ENCODE results near the gene LOXHD1. TPM values are rescaled to one million over a fixed set of nuclear protein-coding genes. Genes with fewer than 3 reads are reported as not detected.

LOXHD1 gene
- total and polyA plus RNA-seq, 2 of the 4 experiments (the other 2 are of a cell fraction), result not detected

DNA sequence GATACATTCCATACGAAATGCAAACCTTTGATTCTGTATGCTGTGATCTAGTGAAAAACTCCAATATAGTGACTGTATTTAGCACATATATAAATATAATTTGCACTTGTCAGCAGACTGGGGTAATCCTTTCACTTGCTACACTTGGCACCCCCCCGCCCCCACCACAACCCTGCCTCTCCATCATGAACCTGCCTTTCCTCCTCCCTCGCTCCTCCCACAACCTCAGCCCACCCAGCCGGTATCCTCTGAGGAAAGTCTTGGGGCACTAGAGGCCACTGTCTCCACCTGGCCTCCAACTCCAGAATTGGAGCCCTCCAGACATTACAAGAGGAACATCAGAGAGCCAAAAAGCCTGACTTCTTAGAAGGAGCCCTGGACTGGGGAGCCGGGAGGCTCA is 196.3 kb downstream of the LOXHD1 start:
- Histone ChIP-seq H3K36me3 (ENCODE audit: control insufficient read depth, insufficient read depth, low read length) (no peaks in the 10 kb centered on the region), H3K27ac (ENCODE audit: insufficient read depth, low read length) (no peak overlapping the region), H2AFZ (replicated peaks; ENCODE audit: low read length, poor library complexity) (no peak overlapping the region), H3K4ac (ENCODE audit: low read depth, low read length) (no peak overlapping the region), H4K5ac (ENCODE audit: low read depth, low read length) (no peak overlapping the region), H3K23ac (ENCODE audit: low read depth, low read length) (no peak overlapping the region), H3K14ac (replicated peaks; ENCODE audit: low read depth, low read length) (no peak overlapping the region), H2AK5ac (ENCODE audit: low read depth, low read length) (no peak overlapping the region), H3K79me1 (ENCODE audit: low read depth in 1 of 2, low read length in 2 of 2) (no peaks in the 10 kb centered on the region), H2BK15ac (ENCODE audit: low read depth, low read length) (no peak overlapping the region), H3K9ac (ENCODE audit: low read depth, low read length) (no peak overlapping the region), H2AK9ac (replicated peaks; ENCODE audit: low read depth, low read length, poor library complexity) (no peak overlapping the region), H3K4me3 (ENCODE audit: insufficient read depth, low read depth, low read length) (no peak overlapping the region), H3K56ac (ENCODE audit: extremely low read depth, insufficient read depth, low read length) (no peak overlapping the region), H3K4me2 (ENCODE audit: low read depth, low read length) (no peak overlapping the region), H2BK5ac (ENCODE audit: low read depth, low read length, poor library complexity, severe bottlenecking) (no peak overlapping the region), H4K91ac (ENCODE audit: insufficient read depth, low read depth, low read length) (no peak overlapping the region), H3K18ac (ENCODE audit: low read depth, low read length) (no peak overlapping the region), H4K20me1 (ENCODE audit: insufficient read depth, low read length) (no peaks in the 10 kb centered on the region), H3K4me1 (ENCODE audit: control insufficient read depth, insufficient read depth, low read length) (no peaks in the 10 kb centered on the region), H4K8ac (ENCODE audit: low read depth in 2 of 2, low read length in 2 of 2) (no peak overlapping the region), H2BK20ac (ENCODE audit: low read depth, low read length) (no peak overlapping the region), H2BK120ac (ENCODE audit: low read depth, low read length) (no peak overlapping the region), H3K9me3 (ENCODE audit: control insufficient read depth, insufficient read depth, low read length) (no peaks in the 10 kb centered on the region), H3K9me1 (ENCODE audit: insufficient read depth, low read length) (no peaks in the 10 kb centered on the region), H3K27me3 (ENCODE audit: control insufficient read depth, insufficient read depth, low read length) (no peaks in the 10 kb centered on the region; the same call in 1 of the 2 replicates)
- no TSS peak for BruUV-seq (replicated peaks)
- in situ Hi-C loops (cut with MboI; ENCODE audit: low sequenced_read_pairs), result no loop called here
- ChIA-PET CTCF (interaction anchor here (0.5 kb wide), 1 partner anchor 201 kb away, joined by 3 read pairs; no protein-coding TSS in a partner anchor), POLR2A (ENCODE audit: unreplicated experiment) (no interaction called here)
- dilution Hi-C loops (cut with HindIII; ENCODE audit: low sequenced_read_pairs, unreplicated experiment), result no loop called here
- no peak for TF ChIP-seq RAD21 (IDR thresholded peaks at IDR 0.05; ENCODE audit: low read length)
- TF ChIP-seq SMC3 (IDR thresholded peaks at IDR 0.05; ENCODE audit: low read depth, low read length), result no peak
- TF ChIP-seq ELK1 (IDR thresholded peaks at IDR 0.05; ENCODE audit: borderline replicate concordance, low read depth, low read length), result no peak
- no peak for TF ChIP-seq MAZ (IDR thresholded peaks at IDR 0.05; ENCODE audit: borderline replicate concordance, low read depth, low read length)
- no peak for TF ChIP-seq BHLHE40 (IDR thresholded peaks at IDR 0.05; ENCODE audit: low read depth, low read length)
- no peak for TF ChIP-seq FOS (IDR thresholded peaks at IDR 0.05; ENCODE audit: low read depth, low read length)
- no peak for TF ChIP-seq CHD1 (IDR thresholded peaks at IDR 0.05; ENCODE audit: low read depth, low read length)
- no peak for TF ChIP-seq CEBPB (IDR thresholded peaks at IDR 0.05; ENCODE audit: low read depth, low read length)
- TF ChIP-seq RCOR1 (IDR thresholded peaks at IDR 0.05; ENCODE audit: insufficient replicate concordance, low read length), result no peak
- no peak for TF ChIP-seq NFE2L2 (IDR thresholded peaks at IDR 0.05; ENCODE audit: low read depth, low read length)
- TF ChIP-seq MXI1 (IDR thresholded peaks at IDR 0.05; ENCODE audit: borderline replicate concordance, low read depth, low read length), result no peak
- no peak for TF ChIP-seq CTCF (conservative IDR thresholded peaks at IDR 0.05; ENCODE audit: low read depth, low read length)
- no peak for TF ChIP-seq POLR2A (IDR thresholded peaks at IDR 0.05; ENCODE audit: low read depth, low read length)
- no peak for TF ChIP-seq RFX5 (IDR thresholded peaks at IDR 0.05; ENCODE audit: low read depth, low read length)
- TF ChIP-seq MAFK (IDR thresholded peaks at IDR 0.05; ENCODE audit: low read depth, low read length), result no peak
- TF ChIP-seq, protein P1, sequence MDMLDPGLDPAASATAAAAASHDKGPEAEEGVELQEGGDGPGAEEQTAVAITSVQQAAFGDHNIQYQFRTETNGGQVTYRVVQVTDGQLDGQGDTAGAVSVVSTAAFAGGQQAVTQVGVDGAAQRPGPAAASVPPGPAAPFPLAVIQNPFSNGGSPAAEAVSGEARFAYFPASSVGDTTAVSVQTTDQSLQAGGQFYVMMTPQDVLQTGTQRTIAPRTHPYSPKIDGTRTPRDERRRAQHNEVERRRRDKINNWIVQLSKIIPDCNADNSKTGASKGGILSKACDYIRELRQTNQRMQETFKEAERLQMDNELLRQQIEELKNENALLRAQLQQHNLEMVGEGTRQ (IDR thresholded peaks at IDR 0.05; ENCODE audit: low read depth, low read length), result no peak
- intact Hi-C loops (cut with micrococcal nuclease), result no loop called here
- ATAC-seq (ENCODE audit: low read depth) (no peak), DNase-seq (no peak)
- 40% methylated on average over 1 of the region's 5 CpGs; no CpG with 5 or more reads in 1 of the 2 experiments for WGBS, 2 experiments (ENCODE audit: extremely low coverage in 2 of 2, insufficient read length in 1 of 2)
